Stimulated activated CD4-positive, alpha-beta T cell treated with anti-CD3 and anti-CD28 coated beads, Interleukin-12 subunit alpha, Interleukin-12 subunit beta, amount 100 ng/mL, for 4 hours (primary cell): Measurements from ENCODE around the gene MYH7.
"Not testable (repeated sequence)": the region's sequence is repeated elsewhere in the genome, so short reads cannot be mapped to it uniquely, and the experiment has no call there.

Experiments
- DNase-seq: peaks from one replicate; pipeline ENCODE4 v3.0.0-alpha.2; 2020

Gene MYH7

GRCh38 chr14:23430016-23430722 lies 5.3 kb downstream of the MYH7 start:
- no peak for DNase-seq

- DNase-seq, result no peak
Measured at GRCh38 chr14:23428686-23429495, 6.6 kb downstream of the MYH7 start.

GRCh38 chr14:23425798-23426197 lies 9.7 kb downstream of the MYH7 start:
- DNase-seq, result not testable (repeated sequence)

- no peak for DNase-seq
Measured at GRCh38 chr14:23425169-23425568, 10.3 kb downstream of the MYH7 start.

GRCh38 chr14:23423657-23424056 lies 11.8 kb downstream of the MYH7 start:
- no peak for DNase-seq

- DNase-seq, result no peak
Measured at GRCh38 chr14:23421594-23421993, 13.9 kb downstream of the MYH7 start.

- DNase-seq, result not testable (repeated sequence)
Measured at GRCh38 chr14:23419646-23420045, 15.8 kb downstream of the MYH7 start.

GRCh38 chr14:23418021-23418420 lies 17.4 kb downstream of the MYH7 start:
- DNase-seq, result no peak

- not testable (repeated sequence) for DNase-seq
Measured at GRCh38 chr14:23417269-23417668, 18.2 kb downstream of the MYH7 start.

- no peak for DNase-seq
Measured at GRCh38 chr14:23416801-23417200, 18.7 kb downstream of the MYH7 start.

- DNase-seq, result no peak
Measured at GRCh38 chr14:23415821-23416778, 19.4 kb downstream of the MYH7 start.

GRCh38 chr14:23414906-23415820 lies 20.3 kb downstream of the MYH7 start:
- DNase-seq, result no peak

GRCh38 chr14:23414254-23414653 lies 21.2 kb downstream of the MYH7 start:
- DNase-seq, result no peak

- DNase-seq, result no peak
Measured at GRCh38 chr14:23413681-23414080, 21.8 kb downstream of the MYH7 start.

GRCh38 chr14:23411563-23412525 lies 23.6 kb downstream of the MYH7 start:
- no peak for DNase-seq

GRCh38 chr14:23409966-23410635 lies 25.4 kb downstream of the MYH7 start:
- DNase-seq, result no peak

- DNase-seq, result no peak
Measured at GRCh38 chr14:23409475-23409874, 26.0 kb downstream of the MYH7 start.

- no peak for DNase-seq
Measured at GRCh38 chr14:23408307-23408630, 27.2 kb downstream of the MYH7 start.

- no peak for DNase-seq
Measured at GRCh38 chr14:23407516-23408306, 27.7 kb downstream of the MYH7 start, which contains the start of gene MYH6. Gene MYH6 (minus strand): TSS chr14:23408273. CDS start chr14:23407223, 1,050 bp downstream.
